ENCODE measurements around the gene KRT39.

Gene KRT39

DNA sequence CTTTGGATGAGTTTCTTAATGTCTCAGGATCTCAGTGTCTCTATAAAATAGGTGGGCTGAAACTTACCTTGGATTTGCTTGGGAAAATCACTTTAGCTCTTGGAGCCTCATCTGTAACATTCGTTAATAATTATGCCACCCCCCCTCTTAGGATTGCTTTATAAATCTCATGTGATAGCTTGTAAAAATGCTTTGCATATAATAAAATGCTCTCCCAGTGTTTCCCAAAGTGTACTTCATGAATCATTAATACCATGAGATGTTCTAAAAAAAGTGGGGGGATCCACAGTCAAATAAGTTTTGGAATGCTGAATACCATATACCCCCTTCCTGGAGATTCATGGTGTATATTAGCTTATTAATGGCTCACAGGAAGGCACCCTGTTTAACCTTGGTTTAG is 5.2 kb downstream of the KRT39 start:
- no peaks in the 10 kb centered on the region for H3K36me3 Mint-ChIP-seq (ENCODE audit: low read depth)
- H3K9me3 Mint-ChIP-seq, result no peaks in the 10 kb centered on the region
- peaks cover 11% of the 10 kb centered on the region for H3K27me3 Mint-ChIP-seq (ENCODE audit: low read depth)
- no peaks in the 10 kb centered on the region for H3K4me1 Mint-ChIP-seq (ENCODE audit: low read depth)
- H3K27ac Mint-ChIP-seq, result no peak overlapping the region
- H3K4me3 Mint-ChIP-seq, result no peak overlapping the region

DNA sequence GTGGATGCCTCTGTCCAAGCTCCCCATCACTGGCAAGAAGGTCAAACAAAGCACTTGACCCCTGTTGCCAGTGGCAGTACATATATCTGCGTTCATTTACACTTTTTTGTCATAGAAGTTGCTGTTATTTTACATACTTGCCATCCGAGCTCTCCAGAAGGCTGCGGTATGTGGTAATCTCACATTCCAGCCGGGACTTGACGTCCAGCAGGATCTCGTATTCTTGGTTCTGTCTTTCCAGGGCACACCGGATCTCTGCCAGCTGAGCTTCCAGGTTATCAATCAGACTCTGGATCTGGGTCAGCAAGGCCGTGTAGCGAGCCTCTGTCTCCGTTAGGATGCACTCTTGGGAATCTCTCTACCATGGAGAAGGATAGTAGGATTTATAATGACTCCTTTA is 6.6 kb downstream of the KRT39 start:
- Mint-ChIP-seq H3K4me1 (ENCODE audit: low read depth) (no peaks in the 10 kb centered on the region), H3K36me3 (ENCODE audit: low read depth) (no peaks in the 10 kb centered on the region), H3K27me3 (ENCODE audit: low read depth) (peaks cover 12% of the 10 kb centered on the region), H3K4me3 (no peak overlapping the region), H3K27ac (no peak overlapping the region), H3K9me3 (no peaks in the 10 kb centered on the region)

DNA sequence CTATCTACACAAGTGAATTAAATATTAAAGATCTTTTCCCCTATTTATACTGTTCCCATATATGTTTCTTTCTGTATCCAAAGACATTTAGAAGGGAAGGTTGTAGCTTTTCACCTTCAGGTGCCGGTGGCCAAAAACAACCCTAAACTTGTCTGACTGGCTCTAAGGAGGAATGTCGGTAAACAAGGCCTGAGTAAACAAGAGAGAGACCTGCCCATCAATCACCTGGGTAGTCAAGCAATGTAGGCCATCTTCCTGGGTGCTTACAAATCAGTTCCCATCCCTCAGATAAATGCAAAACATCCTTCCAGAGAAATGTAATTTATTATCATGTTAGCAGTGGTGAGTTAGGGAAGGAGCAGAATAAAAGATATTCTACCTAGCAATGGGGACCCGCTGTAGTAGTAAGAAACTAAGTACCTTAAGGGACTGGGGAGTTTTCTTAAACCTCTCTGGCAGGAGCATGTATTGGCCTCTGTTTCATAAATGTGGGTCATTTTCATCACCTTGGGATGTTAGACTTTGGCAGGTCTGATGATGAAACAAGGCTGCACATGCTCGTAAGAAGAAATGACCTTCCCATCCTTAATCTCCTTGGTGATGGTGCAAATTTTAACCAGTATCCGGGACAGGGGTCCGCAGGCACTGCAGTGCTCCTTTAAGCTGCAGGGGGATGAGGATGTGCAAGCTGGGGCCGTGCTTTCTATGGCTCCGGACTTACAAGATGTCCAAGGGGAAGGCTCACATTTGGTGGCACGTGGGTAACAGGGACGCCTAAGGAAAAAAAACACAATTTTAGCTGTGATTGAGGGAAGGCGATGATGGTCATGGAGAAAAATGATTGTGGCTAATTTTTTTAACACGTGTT is 8.4 kb downstream of the KRT39 start:
- Mint-ChIP-seq H3K9me3 (no peaks in the 10 kb centered on the region), H3K27ac (no peak overlapping the region), H3K27me3 (ENCODE audit: low read depth) (peaks cover 21% of the 10 kb centered on the region), H3K4me3 (no peak overlapping the region), H3K4me1 (ENCODE audit: low read depth) (no peaks in the 10 kb centered on the region), H3K36me3 (ENCODE audit: low read depth) (no peaks in the 10 kb centered on the region)

DNA sequence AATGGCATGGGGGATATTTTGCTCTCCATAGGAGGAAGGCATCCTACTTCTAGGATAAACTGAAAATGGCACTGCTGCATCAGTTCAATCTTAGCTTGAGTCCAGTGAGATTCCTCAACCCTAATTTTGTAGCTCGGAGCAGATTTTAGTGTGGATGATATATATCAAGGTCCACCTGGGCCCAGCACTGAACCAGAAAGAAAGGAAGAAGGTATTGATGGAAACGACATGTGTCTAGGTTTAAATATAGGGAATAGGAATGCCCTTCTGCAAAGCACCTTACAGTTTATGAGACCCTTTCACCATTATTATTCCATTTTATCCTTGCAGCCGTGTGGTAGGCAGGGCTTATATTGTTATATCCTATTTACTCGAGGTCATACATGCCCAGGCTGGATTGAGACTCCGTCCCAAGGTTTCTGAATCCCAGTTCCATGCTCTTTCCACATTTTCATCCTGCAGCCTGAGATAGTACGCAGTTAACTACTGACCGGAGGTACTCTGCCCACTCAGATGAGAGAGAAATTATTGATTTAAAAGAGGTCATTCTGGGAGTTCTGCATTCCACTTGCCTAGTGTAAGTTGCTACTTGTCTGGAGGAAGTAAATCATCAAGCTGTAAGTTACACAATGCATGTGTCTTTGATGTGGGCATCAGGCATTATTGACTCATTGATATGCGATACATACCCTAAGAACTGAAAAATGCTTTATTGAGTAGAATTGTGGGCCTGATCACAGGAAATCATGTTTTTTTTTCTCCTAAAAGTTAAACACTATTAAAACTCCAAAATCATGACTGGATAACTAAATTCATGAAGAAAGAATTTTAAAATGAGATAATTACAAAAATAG is 10.1 kb downstream of the KRT39 start:
- no peak overlapping the region for H3K27ac Mint-ChIP-seq
- no peaks in the 10 kb centered on the region for H3K4me1 Mint-ChIP-seq (ENCODE audit: low read depth)
- H3K4me3 Mint-ChIP-seq, result no peak overlapping the region
- no peaks in the 10 kb centered on the region for H3K9me3 Mint-ChIP-seq
- H3K36me3 Mint-ChIP-seq (ENCODE audit: low read depth), result no peaks in the 10 kb centered on the region
- H3K27me3 Mint-ChIP-seq (ENCODE audit: low read depth), result peaks cover 28% of the 10 kb centered on the region

DNA sequence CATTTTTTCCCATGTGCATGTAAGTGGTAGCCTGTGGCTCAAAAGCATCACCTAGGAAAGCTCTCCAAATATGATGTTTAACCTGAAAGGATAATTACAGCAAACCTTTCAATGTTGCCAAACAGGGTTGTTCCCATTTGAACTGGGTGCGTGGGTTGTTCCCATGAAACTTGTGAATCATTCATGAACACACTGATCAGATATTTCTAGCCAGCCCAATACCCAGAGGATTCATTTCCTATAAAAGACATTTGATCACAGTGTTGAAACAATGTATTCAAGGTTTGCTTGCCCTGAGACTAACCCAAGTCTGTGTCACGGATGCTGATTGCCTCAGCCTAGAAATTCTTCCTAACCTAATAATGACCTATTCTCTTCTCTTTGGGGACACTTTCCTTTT is 12.9 kb downstream of the KRT39 start:
- Mint-ChIP-seq H3K36me3 (ENCODE audit: low read depth) (no peaks in the 10 kb centered on the region), H3K27ac (no peak overlapping the region), H3K4me1 (ENCODE audit: low read depth) (no peaks in the 10 kb centered on the region), H3K9me3 (no peaks in the 10 kb centered on the region), H3K27me3 (ENCODE audit: low read depth) (peaks cover 38% of the 10 kb centered on the region), H3K4me3 (no peak overlapping the region)

DNA sequence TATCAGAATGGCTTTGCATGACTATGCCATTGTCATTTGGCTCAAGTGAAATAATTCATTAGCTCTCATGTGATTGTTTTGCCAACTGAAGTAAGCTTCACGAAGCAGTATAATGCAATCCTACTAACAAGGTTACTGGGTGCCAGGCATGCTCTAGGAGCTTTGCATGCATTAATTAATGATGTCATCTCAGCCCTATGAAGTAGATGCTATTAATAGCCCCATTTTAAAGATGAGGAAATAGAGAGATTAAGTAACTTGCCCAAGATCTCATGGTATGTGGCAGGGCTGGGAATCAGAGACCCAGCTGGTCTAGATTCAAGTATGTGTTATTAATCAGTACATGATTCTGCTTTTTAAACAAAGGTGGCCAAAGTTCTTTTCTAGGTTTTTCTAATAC is 14.1 kb downstream of the KRT39 start:
- no peaks in the 10 kb centered on the region for H3K4me1 Mint-ChIP-seq (ENCODE audit: low read depth)
- no peak overlapping the region for H3K27ac Mint-ChIP-seq
- no peaks in the 10 kb centered on the region for H3K9me3 Mint-ChIP-seq
- H3K36me3 Mint-ChIP-seq (ENCODE audit: low read depth), result no peaks in the 10 kb centered on the region
- H3K4me3 Mint-ChIP-seq, result no peak overlapping the region
- H3K27me3 Mint-ChIP-seq (ENCODE audit: low read depth), result peaks cover 46% of the 10 kb centered on the region

DNA sequence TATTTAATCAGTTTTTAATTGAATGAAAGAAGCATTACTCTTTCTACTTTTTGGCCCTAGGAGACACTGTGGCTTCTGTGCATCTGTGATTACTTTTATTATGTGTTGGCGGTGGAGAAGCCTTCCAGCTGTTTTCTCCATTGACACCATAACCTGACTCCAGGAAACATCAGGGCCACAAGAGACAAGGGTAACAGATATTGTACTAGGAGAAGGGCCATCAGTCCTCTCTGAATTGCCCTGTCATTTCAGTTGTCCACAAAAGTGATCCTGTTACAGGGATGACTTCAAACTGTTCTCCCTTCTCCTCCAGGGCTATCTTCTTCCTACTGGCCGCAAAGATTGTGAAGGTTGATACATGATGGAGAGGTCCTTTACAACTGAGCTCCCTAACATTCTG is 14.6 kb downstream of the KRT39 start:
- Mint-ChIP-seq H3K9me3 (no peaks in the 10 kb centered on the region), H3K4me3 (no peak overlapping the region), H3K27ac (no peak overlapping the region), H3K27me3 (ENCODE audit: low read depth) (peaks cover 48% of the 10 kb centered on the region), H3K4me1 (ENCODE audit: low read depth) (no peaks in the 10 kb centered on the region), H3K36me3 (ENCODE audit: low read depth) (no peaks in the 10 kb centered on the region)

DNA sequence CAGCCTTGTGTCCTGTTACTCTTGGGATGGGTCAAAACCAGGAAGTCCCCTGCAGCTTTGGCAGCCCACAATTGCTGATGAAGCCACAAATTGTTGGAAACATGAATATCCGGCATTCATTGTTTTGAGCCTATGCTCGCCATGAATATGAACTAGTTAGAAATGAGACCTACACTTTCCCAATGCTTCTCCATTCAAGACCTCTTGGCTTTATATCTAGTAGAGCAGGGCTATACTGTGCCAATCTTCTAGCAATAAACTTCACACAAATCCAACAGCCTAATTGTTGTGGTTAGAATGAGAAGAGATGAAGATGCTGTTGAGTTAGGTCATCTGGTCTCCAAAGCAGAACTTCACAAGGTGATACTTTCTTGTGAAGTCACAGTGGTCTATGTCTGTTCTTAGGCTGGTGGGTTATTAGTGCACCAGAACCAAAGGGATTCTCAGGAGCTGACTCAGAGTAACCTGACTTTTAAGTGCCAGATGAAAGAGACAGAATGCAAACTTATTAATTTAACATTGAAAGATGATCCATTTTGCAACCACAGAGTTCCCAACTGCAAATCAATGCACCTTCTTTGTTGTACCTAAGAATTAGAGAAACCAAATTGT is 15.6 kb downstream of the KRT39 start:
- H3K4me1 Mint-ChIP-seq (ENCODE audit: low read depth), result no peaks in the 10 kb centered on the region
- H3K9me3 Mint-ChIP-seq, result no peaks in the 10 kb centered on the region
- H3K36me3 Mint-ChIP-seq (ENCODE audit: low read depth), result no peaks in the 10 kb centered on the region
- no peak overlapping the region for H3K4me3 Mint-ChIP-seq
- no peak overlapping the region for H3K27ac Mint-ChIP-seq
- peaks cover 54% of the 10 kb centered on the region for H3K27me3 Mint-ChIP-seq (ENCODE audit: low read depth)

DNA sequence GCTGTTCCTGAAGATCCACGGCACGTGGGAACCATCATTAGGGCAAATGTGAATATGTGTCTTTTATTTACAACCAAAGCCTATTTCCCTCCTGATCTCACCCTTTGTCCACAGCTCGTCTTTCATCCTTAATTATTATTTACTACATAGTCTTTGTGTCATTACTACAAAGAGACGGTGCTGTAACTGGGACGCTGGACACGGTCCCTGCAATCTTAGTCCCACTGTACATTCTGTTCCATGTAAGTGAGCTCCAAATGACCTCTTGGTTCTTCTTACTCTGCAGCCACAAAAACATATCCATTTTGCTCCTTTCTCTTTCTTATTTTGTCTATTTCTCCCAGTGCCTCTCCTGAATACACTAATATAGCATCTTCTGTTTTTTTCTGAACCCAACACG is 16.6 kb downstream of the KRT39 start:
- no peak overlapping the region for H3K27ac Mint-ChIP-seq
- H3K27me3 Mint-ChIP-seq (ENCODE audit: low read depth), result peaks cover 64% of the 10 kb centered on the region
- no peaks in the 10 kb centered on the region for H3K4me1 Mint-ChIP-seq (ENCODE audit: low read depth)
- no peaks in the 10 kb centered on the region for H3K36me3 Mint-ChIP-seq (ENCODE audit: low read depth)
- no peak overlapping the region for H3K4me3 Mint-ChIP-seq
- H3K9me3 Mint-ChIP-seq, result no peaks in the 10 kb centered on the region

DNA sequence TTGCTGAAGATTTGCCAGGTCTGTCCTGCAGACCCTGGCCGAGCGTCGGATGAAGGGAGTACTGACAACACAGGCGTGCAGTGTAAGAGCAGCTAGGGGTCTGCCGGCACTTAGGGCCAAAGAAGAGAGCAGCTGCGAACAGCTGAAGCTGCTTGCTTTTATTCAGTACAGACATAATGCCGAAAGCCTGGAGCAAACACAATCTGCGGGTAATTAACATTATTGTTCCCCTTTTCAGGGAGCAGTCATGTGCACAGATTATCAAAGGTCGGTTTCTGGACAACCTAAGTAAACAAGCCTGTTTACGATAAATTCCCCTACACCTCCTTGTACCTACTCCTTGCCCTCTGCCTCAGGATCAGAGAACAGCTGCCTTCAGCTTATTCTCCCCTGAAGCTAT is 17.3 kb downstream of the KRT39 start:
- Mint-ChIP-seq H3K27me3 (ENCODE audit: low read depth) (peaks cover 66% of the 10 kb centered on the region), H3K4me1 (ENCODE audit: low read depth) (no peaks in the 10 kb centered on the region), H3K4me3 (no peak overlapping the region), H3K36me3 (ENCODE audit: low read depth) (no peaks in the 10 kb centered on the region), H3K27ac (no peak overlapping the region), H3K9me3 (no peaks in the 10 kb centered on the region)

DNA sequence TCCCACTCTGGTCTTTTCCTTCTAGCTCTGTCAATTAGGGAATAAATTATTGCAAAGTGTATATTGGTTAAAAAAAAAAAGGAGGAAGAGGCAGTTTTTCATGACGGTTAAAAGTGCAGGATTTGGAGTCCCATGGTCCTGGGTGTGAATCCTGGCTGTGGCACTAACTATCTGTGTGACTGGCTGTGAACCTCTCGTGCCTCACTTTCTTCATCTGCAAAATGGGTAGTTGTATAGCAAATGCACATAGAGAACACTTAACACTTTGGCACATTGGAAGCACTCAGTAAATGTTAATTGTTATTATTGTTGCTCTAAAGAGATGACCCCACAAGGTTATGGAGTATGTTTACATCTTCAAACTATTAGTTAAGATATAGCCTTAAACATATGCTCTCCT is 18.8 kb downstream of the KRT39 start:
- H3K4me1 Mint-ChIP-seq (ENCODE audit: low read depth), result no peaks in the 10 kb centered on the region
- H3K4me3 Mint-ChIP-seq, result no peak overlapping the region
- peaks cover 64% of the 10 kb centered on the region for H3K27me3 Mint-ChIP-seq (ENCODE audit: low read depth)
- H3K9me3 Mint-ChIP-seq, result no peaks in the 10 kb centered on the region
- no peak overlapping the region for H3K27ac Mint-ChIP-seq
- H3K36me3 Mint-ChIP-seq (ENCODE audit: low read depth), result no peaks in the 10 kb centered on the region

DNA sequence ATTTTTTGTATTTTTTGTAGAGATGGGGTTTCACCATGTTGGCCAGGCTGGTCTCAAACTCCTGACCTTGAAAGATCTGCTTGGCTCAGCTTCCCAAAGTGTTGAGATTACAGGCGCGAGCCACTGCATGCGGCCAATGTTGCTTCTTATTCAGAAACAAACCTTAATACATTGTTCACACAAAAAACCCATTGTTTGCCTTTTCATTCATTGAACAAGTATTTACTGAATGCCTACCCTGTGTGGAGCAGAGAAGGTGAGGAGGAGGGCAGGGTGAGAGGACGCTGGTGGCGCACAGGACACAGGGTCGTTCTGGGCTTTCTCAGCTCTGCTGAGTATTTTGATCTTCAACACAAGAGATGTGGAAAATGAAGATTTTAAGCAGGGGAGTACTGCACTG is 21.3 kb downstream of the KRT39 start:
- no peak overlapping the region for H3K27ac Mint-ChIP-seq
- H3K27me3 Mint-ChIP-seq (ENCODE audit: low read depth), result peaks cover 60% of the 10 kb centered on the region
- H3K9me3 Mint-ChIP-seq, result no peaks in the 10 kb centered on the region
- H3K36me3 Mint-ChIP-seq (ENCODE audit: low read depth), result no peaks in the 10 kb centered on the region
- H3K4me1 Mint-ChIP-seq (ENCODE audit: low read depth), result no peaks in the 10 kb centered on the region
- H3K4me3 Mint-ChIP-seq, result no peak overlapping the region

DNA sequence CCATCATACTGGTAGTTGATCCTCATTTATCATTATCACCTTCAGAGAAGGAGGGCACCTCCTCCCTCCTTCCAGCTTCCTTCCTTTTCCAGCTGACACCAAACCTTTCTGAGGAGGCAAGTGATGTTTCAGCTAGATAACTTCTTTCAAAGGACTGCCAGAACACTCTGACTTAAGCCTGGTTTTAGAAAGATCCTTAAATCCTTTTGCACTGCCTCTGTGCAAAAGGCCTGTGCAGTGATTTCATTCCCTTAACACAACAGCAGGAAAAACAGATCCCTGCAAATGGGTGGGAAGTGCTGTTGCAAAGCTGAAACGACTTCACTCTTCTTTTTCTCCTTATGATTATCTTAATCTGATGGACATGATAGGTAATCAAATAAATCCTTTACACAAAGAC is 22.2 kb downstream of the KRT39 start:
- H3K4me3 Mint-ChIP-seq, result no peak overlapping the region
- H3K9me3 Mint-ChIP-seq, result no peaks in the 10 kb centered on the region
- no peaks in the 10 kb centered on the region for H3K4me1 Mint-ChIP-seq (ENCODE audit: low read depth)
- H3K27me3 Mint-ChIP-seq (ENCODE audit: low read depth), result peaks cover 57% of the 10 kb centered on the region
- no peaks in the 10 kb centered on the region for H3K36me3 Mint-ChIP-seq (ENCODE audit: low read depth)
- H3K27ac Mint-ChIP-seq, result no peak overlapping the region

DNA sequence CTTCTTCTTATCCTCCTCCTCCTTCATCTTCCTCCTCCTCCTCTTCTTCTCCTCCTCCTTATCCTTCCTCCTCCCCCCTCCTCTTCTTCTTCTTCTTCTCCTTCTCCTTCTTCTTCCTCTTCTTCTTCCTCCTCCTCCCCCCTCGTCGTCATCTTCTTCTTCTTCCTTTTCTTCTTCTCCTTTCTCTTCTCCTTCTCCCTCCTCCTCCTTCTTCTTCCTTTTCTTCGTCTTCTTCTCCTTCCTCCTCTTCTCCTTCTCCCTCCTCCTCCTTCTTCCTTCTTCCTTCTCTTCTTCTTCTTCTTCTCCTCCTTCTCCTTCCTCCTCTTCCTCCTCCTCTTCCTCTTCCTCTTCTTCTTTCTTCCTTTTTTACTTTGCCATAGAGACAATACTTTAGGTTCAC is 24.2 kb downstream of the KRT39 start:
- Mint-ChIP-seq H3K4me1 (ENCODE audit: low read depth) (no peaks in the 10 kb centered on the region), H3K9me3 (no peaks in the 10 kb centered on the region), H3K27me3 (ENCODE audit: low read depth) (peaks cover 40% of the 10 kb centered on the region), H3K36me3 (ENCODE audit: low read depth) (no peaks in the 10 kb centered on the region), H3K4me3 (no peak overlapping the region), H3K27ac (no peak overlapping the region)

DNA sequence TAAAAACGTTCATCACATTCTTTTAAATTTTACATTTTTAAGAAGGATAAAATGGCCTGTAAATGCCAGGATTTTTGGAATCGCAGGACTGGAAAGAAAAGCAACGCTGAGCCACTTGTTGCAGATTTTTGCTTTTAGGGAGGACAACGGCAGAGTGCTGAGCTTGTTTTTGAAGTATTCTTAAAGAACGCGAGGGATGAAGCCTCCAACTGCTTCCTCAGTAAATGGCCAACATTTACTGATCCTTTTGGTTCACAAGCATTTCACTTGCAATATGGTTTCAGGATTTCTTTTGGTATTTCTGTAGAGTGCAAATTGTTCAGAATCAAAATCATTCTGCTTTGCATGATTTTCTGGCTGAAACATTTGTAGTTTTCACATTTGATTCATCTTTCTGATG is 26.5 kb downstream of the KRT39 start:
- no peak overlapping the region for H3K27ac Mint-ChIP-seq
- H3K27me3 Mint-ChIP-seq (ENCODE audit: low read depth), result peaks cover 18% of the 10 kb centered on the region
- no peaks in the 10 kb centered on the region for H3K36me3 Mint-ChIP-seq (ENCODE audit: low read depth)
- H3K9me3 Mint-ChIP-seq, result no peaks in the 10 kb centered on the region
- no peaks in the 10 kb centered on the region for H3K4me1 Mint-ChIP-seq (ENCODE audit: low read depth)
- H3K4me3 Mint-ChIP-seq, result no peak overlapping the region
